ENCODE measurements around the gene NKIRAS2.

GRCh38 chr17:42072323-42073187 lies 52.7 kb downstream of the NKIRAS2 start:
- TF ChIP-seq CTCF (IDR thresholded peaks at IDR 0.05; ENCODE audit: insufficient read depth, low read length, poor library complexity, severe bottlenecking) (no peak), EZH2phosphoT487 (conservative IDR thresholded peaks at IDR 0.05; ENCODE audit: low read length) (no peak)

Measured in SU-DHL-6 (cell line).